ENCODE data around the gene SLX9.
"Not testable (repeated sequence)": the region's sequence is repeated elsewhere in the genome, so short reads cannot be mapped to it uniquely, and the experiment has no call there.

SLX9 gene

GRCh38 chr21:45022348-45022675 lies 82.5 kb downstream of the SLX9 start:
- FAIRE-seq (no peak), DNase-seq (ENCODE audit: insufficient read length) (no peak)
- no peak for TF ChIP-seq TAF1 (IDR thresholded peaks at IDR 0.05; ENCODE audit: borderline replicate concordance, low read depth, low read length)
- no peak for TF ChIP-seq POLR2AphosphoS5 (IDR thresholded peaks at IDR 0.05; ENCODE audit: low read depth, low read length)
- TF ChIP-seq POLR2A (IDR thresholded peaks at IDR 0.05; ENCODE audit: low read depth, low read length), result no peak

- TF ChIP-seq POLR2A (IDR thresholded peaks at IDR 0.05; ENCODE audit: low read depth, low read length), result no peak
- TF ChIP-seq TAF1 (IDR thresholded peaks at IDR 0.05; ENCODE audit: borderline replicate concordance, low read depth, low read length), result no peak
- TF ChIP-seq POLR2AphosphoS5 (IDR thresholded peaks at IDR 0.05; ENCODE audit: low read depth, low read length), result no peak
- FAIRE-seq (no peak), DNase-seq (ENCODE audit: insufficient read length) (no peak)
Measured at GRCh38 chr21:45022736-45023135, 82.9 kb downstream of the SLX9 start.

- FAIRE-seq, result not testable (repeated sequence)
Measured at GRCh38 chr21:45024516-45024915, 84.7 kb downstream of the SLX9 start.

GRCh38 chr21:45026066-45026745 lies 86.4 kb downstream of the SLX9 start:
- TF ChIP-seq POLR2AphosphoS5 (IDR thresholded peaks at IDR 0.05; ENCODE audit: low read depth, low read length) (no peak), TAF1 (IDR thresholded peaks at IDR 0.05; ENCODE audit: borderline replicate concordance, low read depth, low read length) (no peak), POLR2A (IDR thresholded peaks at IDR 0.05; ENCODE audit: low read depth, low read length) (no peak)
- FAIRE-seq, result no peak
- no peak for DNase-seq (ENCODE audit: insufficient read length)

More at GRCh38 chr21:45024516-45024915, 84.7 kb downstream of the SLX9 start:
- not testable (repeated sequence) for DNase-seq (ENCODE audit: insufficient read length)
